ENCODE measurements around the gene PEAR1.

The PEAR1 gene

DNA sequence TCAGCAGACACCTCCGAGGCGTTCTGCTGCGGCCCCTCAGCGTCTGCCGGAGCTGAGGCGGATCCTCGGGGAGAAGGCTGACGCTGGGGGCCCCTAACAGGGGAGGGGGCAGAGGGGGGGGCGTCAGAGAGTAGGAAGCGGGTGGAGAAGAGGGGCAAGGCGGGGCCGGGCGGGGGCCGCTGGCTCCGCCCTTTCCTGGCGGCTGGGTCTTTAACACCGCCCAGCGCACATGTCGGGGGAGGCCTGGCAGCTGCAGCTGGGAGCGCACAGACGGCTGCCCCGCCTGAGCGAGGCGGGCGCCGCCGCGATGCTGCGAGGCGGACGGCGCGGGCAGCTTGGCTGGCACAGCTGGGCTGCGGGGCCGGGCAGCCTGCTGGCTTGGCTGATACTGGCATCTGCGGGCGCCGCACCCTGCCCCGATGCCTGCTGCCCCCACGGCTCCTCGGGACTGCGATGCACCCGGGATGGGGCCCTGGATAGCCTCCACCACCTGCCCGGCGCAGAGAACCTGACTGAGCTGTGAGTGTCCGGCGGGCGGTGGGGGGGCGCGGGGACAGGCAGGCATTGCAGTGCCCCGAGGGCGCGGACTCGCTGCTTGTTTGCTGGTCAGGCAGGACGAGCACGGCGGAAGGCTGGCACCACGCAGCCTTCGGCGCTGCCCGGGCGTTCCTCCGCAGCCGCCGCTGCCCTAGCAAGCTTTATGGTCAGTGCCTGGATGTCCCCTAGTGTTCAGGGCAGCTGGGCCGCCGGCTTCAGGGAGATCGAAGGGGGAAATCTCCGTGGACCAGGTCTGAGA, 32.7 kb upstream of the PEAR1 start, which contains the start of gene NTRK1:
Gene NTRK1, plus strand, starts transcription at position 238 of the 796 bp plus-strand sequence. Its CDS starts 70 bp downstream, at position 308.
- peak; percentile 47 for DNase-seq

DNA sequence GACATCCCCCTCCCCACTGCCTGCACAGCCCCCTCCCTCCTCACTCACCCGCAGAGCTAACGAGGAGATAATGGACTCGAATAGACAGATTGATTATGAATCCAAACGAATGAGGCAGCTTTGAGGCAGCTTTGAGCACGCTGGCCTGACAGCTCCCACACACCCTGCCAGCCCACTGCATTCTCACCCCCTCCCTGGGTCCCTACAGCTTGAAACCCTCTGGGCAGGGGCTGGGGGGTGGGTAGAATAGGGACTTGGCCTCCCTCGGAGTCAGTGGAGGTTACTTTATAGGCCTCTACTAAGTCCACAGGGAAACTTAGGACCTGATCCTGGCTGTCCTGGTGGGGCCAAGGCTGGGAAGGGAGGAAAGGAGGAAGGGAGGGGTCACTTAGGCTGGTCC, 30.9 kb upstream of the PEAR1 start:
- DNase-seq: no peak

DNA sequence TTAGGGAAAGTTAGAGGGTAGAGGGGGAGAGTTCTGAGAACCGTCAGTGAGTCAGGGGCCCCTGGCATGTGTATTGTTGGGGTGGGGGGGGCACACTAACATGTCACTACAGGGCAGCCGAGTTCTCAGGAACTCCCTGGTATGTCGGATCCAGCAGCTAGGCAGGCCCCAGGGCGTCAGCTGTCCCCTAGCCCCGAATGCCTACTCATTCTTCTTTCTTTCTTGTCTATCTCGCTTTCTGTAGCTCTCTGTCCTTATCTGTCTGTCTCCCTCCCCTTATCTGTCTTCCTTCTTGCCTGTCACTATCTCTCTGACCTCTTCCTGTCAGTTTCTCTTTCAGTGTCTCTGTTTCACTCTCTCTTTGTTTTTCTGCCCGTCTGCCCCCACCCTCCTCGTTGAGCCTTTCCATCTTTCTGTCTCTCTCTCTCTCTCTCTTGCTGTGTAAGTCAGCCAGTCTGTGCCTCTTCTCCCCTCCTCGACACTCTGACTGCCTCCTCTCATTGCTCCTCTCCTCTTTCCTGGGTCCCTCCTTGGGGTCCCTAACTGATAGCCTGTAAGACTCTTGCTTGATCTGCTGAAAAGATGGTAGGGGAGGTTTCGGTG, 30.4 kb upstream of the PEAR1 start:
- no peak for DNase-seq

DNA sequence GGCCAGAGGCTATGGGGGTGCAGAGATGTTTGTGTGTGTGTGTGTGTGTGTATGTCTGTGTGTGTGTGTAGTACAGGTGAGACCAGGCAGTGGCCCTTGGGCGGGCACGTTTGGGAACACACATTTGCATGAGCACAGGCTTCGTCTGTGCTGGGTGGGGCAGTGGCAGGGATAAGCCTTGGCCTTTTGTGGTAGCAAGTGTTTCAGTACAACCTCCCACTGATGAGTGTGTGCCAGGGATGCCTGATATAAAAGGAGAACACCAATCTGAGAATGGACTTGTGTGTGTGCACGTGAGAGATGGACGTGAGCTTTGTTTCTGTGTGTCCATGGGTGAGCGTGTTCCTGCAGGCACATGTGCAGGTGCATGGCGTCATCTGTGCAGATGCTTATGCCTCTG, 29.9 kb upstream of the PEAR1 start:
- no peak for DNase-seq

DNA sequence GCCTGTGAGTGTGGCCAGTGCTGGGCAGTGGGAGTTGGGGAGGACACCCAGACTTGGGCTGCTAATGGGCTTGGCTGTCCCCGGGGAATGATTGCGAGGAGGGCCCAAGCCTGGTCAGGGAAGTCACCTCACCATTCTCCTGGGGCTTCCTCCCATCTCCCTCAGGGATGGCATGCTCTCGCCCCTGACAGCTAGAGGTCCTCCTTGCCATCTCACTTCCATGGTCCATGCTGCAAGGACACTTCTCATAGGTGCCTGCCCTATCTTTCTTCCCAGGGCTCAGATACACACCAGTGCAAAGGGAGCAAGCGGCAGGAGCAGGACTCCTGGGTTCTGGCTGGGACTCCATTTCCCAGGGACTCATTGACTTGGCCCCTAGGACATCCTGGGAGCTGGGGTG, 28.7 kb upstream of the PEAR1 start:
- DNase-seq: no peak

DNA sequence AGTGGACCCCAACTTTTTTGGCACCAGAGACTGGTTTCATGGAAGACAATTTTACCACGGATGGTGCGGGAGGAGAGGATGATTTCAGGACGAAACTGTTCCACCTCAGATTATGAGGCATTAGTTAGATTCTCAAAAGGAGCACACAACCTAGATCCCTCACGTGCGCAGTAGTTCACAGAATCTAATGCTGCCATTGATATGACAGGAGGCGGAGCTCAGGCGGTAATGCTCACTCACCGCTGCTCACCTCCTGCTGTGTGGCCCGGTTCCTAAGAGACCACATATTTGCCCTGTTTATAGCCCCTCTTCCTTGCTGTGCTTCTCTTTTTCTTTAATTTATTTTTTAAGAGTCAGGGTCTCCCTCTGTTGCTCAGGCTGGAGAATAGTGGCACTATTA, 28.3 kb upstream of the PEAR1 start:
- DNase-seq: no peak

DNA sequence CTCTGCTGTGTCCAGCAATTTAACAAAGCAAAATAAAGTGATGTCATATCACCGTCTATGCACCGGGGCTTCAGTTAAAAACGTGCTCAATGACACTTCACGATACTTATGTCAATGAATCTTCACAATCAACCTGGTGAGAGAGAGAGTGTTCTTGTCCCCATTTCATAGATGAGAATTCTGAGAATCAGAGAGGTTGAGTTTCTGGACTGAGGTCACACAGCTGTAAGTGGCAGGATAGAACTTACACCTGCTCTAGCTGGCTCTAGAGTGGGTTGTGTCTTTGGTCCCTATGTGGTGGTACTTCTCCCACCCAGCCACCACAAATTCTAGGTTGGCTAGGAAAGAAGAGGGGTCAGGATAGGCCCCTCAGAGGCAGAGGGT, 27.7 kb upstream of the PEAR1 start:
- no peak for DNase-seq

DNA sequence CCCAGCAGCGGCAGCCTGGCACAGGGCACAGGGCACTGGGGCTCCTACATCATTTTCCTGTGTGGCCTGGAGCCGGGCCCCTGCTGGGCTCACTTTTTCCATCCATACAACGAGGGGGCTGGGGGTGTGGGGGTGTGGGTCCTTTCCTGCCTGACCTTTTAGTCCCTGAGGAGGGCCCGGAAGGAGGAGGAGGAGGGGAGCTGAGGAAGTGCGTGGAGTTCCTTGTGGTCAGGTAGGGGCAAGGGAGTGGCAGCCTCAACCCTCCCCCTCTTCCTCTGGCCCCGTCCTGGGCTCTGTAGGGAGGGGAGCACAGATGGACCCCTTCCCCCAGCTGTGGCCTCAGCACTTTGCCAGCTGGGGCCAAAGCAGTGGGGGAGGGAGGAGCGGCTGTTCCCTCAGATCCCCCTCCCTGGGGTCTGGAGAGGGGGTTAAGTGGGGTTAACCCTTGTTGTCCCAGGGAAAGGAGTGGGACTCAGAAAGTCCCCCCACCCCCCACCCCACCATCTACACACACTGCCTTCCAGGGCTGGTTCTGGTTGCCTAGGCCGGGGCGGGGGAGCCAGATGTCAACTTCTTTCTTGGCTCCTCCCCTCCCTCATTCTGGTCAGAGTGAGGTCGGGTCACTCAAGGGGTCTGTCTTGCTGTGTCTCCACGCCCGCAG, 27.1 kb upstream of the PEAR1 start:
- DNase-seq: no peak

DNA sequence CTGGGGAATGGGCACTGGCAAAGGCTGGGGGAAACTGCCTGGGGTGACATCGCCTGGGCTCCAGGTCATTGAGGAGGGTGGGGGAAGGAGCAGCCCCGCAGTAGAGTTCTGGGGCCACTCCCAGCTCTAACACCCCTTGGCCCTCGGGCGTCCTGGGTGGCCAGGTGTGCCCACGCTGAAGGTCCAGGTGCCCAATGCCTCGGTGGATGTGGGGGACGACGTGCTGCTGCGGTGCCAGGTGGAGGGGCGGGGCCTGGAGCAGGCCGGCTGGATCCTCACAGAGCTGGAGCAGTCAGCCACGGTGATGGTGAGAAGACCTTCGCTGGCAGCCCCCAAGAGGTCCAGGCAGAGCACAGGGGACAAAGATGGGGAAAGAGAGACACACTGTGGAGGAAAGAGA, 25.2 kb upstream of the PEAR1 start:
- no peak for DNase-seq

DNA sequence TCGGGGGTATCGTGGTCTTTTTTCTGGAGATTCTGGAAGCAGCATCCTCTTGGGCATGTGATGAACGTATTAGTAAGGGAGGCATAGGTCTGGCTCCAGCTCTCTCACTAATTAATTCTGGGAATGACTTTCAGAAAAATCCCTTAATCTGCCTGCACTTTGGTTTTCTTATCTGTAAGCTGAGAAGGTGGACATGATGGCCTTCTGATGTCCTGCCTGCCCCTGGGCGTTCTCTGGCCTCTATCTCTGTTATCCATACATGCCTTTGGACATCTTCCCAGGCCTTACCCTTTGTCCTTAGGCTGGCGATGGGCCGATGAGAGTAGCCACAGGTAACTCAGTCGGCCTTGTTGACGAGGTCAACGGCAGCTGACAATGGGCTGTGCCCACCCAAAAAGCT, 24.1 kb upstream of the PEAR1 start:
- no peak for DNase-seq

DNA sequence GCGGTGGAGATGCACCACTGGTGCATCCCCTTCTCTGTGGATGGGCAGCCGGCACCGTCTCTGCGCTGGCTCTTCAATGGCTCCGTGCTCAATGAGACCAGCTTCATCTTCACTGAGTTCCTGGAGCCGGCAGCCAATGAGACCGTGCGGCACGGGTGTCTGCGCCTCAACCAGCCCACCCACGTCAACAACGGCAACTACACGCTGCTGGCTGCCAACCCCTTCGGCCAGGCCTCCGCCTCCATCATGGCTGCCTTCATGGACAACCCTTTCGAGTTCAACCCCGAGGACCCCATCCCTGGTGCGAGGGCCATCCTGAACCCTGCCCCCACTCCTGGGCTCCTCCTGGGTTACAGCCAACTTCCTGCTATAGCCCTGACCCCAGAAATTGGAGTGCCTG, 19.9 kb upstream of the PEAR1 start:
- DNase-seq: no peak

DNA sequence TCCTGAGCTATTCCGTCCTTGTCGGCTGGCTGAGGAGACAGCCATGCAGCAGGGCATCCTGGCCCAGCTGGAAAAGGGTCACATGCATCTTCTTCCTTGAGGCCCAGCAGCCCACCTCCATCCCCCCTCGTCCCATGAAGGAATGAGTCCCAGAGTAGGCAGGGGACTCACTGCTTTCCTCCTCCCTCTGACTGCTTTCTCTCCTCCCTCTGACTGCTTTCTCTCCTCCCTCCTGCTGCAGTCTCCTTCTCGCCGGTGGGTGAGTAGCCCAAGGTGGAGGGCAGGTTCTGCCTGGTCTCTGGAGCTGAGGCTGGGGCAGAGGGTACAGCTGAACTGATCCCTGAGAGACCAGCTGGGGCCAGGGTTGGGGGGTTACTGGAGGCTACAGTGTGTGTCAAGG, 19.4 kb upstream of the PEAR1 start:
- no peak for DNase-seq

DNA sequence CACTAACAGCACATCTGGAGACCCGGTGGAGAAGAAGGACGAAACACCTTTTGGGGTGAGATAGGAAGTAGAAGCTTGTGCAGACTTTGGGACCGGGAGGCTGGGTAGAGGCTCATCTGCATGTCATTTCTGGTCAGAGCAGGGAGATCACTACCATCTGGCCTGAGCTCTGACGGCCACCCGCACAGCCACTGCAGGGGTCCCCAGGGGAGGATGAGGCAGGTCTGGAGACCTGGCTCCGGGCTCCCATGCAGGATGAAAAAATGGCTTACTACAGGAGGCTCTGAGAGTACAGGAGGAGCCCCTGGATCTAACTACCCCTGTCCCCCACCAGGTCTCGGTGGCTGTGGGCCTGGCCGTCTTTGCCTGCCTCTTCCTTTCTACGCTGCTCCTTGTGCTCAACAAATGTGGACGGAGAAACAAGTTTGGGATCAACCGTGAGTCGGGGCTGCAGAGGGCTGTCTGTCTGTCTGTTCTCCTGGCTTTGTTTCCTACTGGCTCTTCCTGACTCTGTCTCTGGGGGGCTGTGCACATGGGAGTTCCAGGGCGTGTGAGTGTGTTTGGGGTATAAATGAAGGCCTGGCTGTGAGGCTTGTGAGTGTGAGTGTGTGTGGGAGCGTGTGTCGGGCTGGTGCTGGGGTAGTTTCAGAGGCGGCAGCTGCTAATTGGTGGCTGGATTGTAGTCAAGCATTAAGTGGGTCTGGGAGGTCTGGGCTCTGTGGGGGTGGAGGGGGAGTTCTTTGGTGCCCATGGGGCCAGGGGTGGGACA, 18.8 kb upstream of the PEAR1 start:
- DNase-seq: no peak

DNA sequence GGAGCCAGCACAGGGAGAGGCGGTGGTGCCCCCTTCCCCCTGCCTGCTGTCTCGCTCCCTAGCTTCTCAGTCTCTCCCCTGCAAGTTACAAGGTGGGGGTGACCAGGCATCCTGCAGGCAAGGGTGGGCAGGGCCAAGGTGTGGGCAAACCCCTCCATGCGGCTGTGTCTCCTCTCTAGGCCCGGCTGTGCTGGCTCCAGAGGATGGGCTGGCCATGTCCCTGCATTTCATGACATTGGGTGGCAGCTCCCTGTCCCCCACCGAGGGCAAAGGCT, 18.2 kb upstream of the PEAR1 start:
- no peak for DNase-seq

DNA sequence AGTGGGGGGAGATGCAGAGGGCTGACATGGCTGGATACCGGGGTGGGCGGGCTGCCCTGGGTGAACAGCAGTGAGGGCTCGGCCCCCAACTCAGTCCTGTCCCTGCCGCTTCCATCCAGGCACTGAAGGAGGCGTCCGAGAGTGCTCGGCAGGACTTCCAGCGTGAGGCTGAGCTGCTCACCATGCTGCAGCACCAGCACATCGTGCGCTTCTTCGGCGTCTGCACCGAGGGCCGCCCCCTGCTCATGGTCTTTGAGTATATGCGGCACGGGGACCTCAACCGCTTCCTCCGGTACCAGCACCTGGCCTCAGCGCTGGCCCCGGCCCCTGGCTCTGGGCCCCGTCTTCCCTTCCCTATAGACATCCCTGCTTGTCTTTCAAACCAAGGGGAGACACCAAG, 17.2 kb upstream of the PEAR1 start:
- no peak for DNase-seq

DNA sequence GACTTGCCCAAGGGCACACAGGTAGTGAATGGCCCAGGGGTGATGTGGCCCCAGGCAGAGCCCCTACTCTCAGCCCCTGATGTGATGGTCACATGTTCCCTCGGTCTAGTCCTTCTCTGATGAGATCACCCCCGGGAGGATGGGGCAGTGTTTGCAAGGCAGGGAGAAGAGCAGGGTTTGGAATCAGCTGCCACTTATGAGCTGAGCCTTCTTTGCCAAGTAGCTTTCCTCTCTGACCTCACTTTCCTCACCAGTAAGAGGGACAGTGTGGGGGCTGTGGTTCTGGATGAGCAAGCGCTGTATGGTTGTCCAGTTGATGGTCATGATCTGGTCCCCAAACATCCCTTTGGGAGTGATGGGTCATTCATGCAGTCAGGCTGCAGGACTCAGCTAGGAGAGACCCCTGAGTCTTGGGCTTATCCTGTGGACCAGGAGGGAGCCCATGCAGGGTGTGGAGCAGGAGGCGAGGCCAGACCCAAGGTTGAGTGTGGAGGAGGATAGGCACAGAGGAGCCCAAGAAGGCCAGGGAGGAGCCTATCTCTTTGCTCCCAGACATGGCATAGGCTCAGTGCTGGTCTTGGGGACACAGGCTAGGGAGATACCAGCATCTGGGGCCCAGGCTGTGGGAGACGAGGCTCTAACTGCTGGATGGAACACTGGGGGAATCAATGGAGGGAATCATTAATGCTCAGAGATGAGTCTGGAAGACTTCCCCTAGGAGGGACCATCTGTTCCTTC, 15.9 kb upstream of the PEAR1 start:
- DNase-seq: no peak

DNA sequence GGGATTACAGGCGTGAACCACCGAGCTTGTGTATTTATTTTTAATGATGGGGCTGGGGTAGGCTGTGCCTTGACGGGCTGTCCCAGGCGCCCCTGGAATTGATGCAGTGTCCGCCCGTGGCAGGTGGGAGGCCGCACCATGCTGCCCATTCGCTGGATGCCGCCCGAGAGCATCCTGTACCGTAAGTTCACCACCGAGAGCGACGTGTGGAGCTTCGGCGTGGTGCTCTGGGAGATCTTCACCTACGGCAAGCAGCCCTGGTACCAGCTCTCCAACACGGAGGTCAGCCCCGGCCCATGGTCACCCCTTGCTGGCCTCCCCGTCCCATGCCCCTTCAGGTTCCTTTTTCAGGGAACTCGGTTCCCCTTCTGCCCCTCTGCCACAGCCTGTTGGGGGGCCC, 13.6 kb upstream of the PEAR1 start:
- DNase-seq: no peak

DNA sequence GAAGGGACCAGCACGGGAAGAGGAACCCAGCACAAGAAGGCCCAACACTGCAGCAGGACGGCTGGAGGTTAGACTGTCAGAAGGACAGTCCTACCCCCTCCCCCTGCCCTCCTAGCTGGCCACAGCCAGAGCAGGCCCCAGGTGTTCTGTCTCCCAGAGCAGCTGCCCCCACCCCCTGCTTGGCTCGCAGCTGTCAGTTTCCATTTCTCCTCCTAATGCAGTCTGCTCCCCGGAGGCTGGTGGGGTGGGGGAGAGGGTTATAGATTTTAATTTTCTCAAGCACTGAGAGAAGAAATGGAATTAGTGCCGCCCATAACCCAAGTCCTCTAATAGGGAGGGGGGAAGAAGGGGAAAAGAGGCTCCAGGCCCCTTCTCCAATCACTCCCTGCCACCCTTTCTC, 13.0 kb upstream of the PEAR1 start:
- no peak for DNase-seq

DNA sequence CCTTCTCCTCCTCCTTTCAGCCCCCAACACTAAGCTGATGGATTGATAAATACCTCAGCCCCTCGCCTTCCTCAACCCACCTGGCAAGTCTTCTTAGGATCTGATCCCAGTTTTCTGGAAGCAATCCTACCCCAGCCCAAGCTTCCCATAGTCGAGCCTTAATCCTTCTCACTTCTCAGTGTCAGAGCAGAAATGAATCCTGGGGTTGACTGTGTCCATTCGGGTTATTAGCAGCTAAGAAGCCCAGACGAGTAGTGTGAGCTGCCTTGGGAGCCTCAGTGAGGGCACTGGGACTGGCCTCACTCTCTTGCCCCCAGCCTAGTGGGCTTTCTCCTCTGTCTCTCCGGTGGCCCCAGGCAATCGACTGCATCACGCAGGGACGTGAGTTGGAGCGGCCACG, 12.4 kb upstream of the PEAR1 start:
- no peak for DNase-seq

DNA sequence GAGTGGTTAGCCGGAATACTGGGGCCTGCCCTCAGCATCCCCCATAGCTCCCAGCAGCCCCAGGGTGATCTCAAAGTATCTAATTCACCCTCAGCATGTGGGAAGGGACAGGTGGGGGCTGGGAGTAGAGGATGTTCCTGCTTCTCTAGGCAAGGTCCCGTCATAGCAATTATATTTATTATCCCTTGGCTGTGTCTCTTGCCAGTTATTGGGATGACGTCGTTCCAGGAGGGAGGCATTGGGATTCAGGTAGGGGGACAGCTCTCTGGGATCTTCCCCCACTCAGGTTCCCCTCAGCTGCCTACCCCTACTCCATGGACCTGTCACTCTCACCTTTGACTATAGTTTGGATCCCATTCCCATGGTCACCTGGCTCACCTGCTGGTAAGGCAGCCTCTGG, 11.9 kb upstream of the PEAR1 start:
- no peak for DNase-seq

DNA sequence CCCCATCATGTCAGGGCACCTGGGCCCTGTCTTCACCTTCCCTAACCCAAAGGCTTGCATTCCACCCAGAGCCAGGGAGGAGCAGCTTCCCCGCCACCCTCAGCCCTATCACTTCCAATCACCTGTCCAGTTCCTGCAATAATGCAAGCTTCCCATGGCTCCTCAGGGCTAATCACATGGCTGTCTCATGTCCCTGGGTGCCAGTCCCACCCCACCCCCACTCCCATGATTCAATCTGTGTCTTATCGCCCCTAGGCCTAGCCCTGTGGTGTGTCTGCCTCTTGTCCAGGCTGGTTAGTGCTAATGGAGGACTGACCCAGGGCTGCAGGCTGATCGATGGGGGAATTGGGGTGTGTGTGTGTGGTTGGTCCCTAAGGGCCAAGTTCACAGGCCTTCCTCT, 11.0 kb upstream of the PEAR1 start:
- no peak for DNase-seq

DNA sequence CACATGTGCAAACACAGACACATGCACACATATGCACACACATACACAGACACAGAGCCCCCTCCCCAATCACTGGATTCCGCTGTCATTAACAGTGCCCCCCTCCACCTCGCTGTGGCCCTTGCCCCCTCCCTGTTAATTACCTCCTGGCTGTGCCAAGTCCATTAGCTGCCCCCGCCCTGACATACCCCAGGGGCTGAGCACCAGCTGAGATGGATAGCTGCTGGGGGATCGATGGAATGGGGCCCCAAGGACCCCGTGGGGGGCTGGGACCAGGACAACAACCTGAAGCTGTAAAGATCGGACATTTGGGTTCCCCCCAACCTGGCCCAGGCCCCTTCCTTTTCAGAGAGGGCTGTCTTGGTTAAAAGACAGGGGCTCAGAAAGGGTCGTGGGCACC, 9.6 kb upstream of the PEAR1 start:
- DNase-seq: no peak

DNA sequence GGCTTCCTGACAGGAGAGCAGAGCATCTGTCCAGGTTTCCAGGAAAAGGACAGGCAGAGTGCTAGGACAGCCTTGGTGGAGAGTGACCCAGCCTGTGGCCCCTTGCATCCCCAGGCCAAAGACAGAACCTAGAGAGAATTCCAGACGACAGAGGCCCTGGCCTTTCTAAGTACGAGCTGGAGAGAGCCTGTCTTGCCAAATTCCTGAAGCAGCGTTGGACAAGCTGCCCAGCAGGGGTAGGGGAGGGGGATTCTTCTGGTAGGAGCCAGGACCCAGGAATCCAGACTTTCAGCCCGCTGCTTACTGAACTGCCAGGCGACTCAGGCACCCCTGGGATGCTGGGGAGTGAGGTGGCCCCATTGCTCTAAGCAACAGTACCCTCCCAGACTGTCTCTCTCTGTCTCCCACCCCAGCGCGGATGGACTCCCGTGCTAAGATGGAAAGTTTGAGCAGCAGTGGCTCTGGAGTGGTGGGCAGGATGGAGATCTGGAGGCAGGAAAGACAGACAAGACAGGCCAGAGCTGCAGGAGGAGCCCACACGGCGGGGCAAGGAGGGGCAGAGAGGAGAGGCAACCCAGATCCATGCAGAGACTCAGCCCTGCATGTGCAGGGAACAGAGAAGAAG, 8.8 kb upstream of the PEAR1 start:
- no peak for DNase-seq

Measured in DMS79 (cell line).